C4-2B (cell line): ENCODE measurements around the gene ASB11.

Source experiments
- CTCF ChIP-seq: fragments of 450-650 bp; conservative IDR thresholded peaks from 2 replicates; pipeline ENCODE4 v1.5.1; 2017; ENCODE audit warnings: mild to moderate bottlenecking
- ZFX ChIP-seq: fragments of 450-650 bp; IDR thresholded peaks from 2 replicates; pipeline ENCODE4 v1.6.1; 2017

- TF ChIP-seq CTCF (no peak), ZFX (no peak)
Measured at GRCh38 chrX:15274946-15275345, 40.5 kb downstream of the ASB11 start.
